ENCODE results near the gene CDYL. TPM values are rescaled to one million over a fixed set of nuclear protein-coding genes. Genes with fewer than 3 reads are reported as not detected.

The CDYL gene, protein sequence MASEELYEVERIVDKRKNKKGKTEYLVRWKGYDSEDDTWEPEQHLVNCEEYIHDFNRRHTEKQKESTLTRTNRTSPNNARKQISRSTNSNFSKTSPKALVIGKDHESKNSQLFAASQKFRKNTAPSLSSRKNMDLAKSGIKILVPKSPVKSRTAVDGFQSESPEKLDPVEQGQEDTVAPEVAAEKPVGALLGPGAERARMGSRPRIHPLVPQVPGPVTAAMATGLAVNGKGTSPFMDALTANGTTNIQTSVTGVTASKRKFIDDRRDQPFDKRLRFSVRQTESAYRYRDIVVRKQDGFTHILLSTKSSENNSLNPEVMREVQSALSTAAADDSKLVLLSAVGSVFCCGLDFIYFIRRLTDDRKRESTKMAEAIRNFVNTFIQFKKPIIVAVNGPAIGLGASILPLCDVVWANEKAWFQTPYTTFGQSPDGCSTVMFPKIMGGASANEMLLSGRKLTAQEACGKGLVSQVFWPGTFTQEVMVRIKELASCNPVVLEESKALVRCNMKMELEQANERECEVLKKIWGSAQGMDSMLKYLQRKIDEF
- total RNA-seq = 46.1 and 50.7 TPM in 2 replicates

DNA sequence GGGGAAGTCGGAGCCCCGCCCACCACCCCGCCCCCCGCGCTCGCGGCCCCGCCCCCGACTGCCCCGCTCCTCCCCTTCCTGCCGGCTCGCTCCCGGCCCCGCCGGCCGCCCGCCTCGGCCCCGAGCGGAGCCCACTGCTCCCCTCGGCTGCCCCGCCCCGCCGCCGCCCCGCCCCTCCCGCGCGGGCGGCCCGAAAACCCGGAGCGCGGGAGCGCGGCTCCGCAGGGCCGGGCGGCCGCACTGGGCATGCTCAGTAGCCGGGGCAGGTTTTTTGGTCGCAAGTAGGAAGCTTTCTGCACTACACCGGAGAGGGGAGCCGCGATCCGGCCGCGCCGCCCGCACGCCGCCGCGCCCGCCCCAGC, at the start of gene CDYL:
Gene CDYL (plus strand): TSS at position 274 of the 362 bp plus-strand sequence. CDS start 380 bp downstream, outside the sequence.
- Histone ChIP-seq H3K27me3 (ENCODE audit: control insufficient read depth, insufficient read depth, low read length) (no peaks in the 10 kb centered on the region), H3K36me3 (ENCODE audit: control insufficient read depth, insufficient read depth, low read length) (no peaks in the 10 kb centered on the region), H3K4me3 (ENCODE audit: low read depth, low read length) (peak within 1 kb of the TSS; percentile 54)
- FAIRE-seq = no peak
- TF ChIP-seq, protein P1, sequence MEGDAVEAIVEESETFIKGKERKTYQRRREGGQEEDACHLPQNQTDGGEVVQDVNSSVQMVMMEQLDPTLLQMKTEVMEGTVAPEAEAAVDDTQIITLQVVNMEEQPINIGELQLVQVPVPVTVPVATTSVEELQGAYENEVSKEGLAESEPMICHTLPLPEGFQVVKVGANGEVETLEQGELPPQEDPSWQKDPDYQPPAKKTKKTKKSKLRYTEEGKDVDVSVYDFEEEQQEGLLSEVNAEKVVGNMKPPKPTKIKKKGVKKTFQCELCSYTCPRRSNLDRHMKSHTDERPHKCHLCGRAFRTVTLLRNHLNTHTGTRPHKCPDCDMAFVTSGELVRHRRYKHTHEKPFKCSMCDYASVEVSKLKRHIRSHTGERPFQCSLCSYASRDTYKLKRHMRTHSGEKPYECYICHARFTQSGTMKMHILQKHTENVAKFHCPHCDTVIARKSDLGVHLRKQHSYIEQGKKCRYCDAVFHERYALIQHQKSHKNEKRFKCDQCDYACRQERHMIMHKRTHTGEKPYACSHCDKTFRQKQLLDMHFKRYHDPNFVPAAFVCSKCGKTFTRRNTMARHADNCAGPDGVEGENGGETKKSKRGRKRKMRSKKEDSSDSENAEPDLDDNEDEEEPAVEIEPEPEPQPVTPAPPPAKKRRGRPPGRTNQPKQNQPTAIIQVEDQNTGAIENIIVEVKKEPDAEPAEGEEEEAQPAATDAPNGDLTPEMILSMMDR (IDR thresholded peaks at IDR 0.05; ENCODE audit: insufficient read depth, low read length, severe bottlenecking) = no peak
- peak; percentile 58 for DNase-seq (ENCODE audit: low read depth)

GRCh38 chr6:4726645-4727044, 49.6 kb upstream of the CDYL start:
- no peak for DNase-seq (ENCODE audit: low read depth)
- no peak for FAIRE-seq
- Histone ChIP-seq H3K27me3 (ENCODE audit: control insufficient read depth, insufficient read depth, low read length) (no peaks in the 10 kb centered on the region), H3K36me3 (ENCODE audit: control insufficient read depth, insufficient read depth, low read length) (no peaks in the 10 kb centered on the region), H3K4me3 (ENCODE audit: low read depth, low read length) (no peak overlapping the region)
- TF ChIP-seq, protein P1 (IDR thresholded peaks at IDR 0.05; ENCODE audit: insufficient read depth, low read length, severe bottlenecking) = no peak

GRCh38 chr6:4727217-4727616, 49.0 kb upstream of the CDYL start:
- TF ChIP-seq, protein P1 (IDR thresholded peaks at IDR 0.05; ENCODE audit: insufficient read depth, low read length, severe bottlenecking) = no peak
- no peaks in the 10 kb centered on the region for H3K36me3 ChIP-seq (ENCODE audit: control insufficient read depth, insufficient read depth, low read length)
- no peaks in the 10 kb centered on the region for H3K27me3 ChIP-seq (ENCODE audit: control insufficient read depth, insufficient read depth, low read length)
- DNase-seq (ENCODE audit: low read depth) (peak; percentile 11), FAIRE-seq (no peak)
- H3K4me3 ChIP-seq (ENCODE audit: low read depth, low read length) = no peak overlapping the region

GRCh38 chr6:4727671-4728435, 48.4 kb upstream of the CDYL start:
- TF ChIP-seq, protein P1 (IDR thresholded peaks at IDR 0.05; ENCODE audit: insufficient read depth, low read length, severe bottlenecking) = no peak
- DNase-seq (ENCODE audit: low read depth) (no peak), FAIRE-seq (no peak)
- H3K27me3 ChIP-seq (ENCODE audit: control insufficient read depth, insufficient read depth, low read length) = no peaks in the 10 kb centered on the region
- H3K4me3 ChIP-seq (ENCODE audit: low read depth, low read length) = no peak overlapping the region
- no peaks in the 10 kb centered on the region for H3K36me3 ChIP-seq (ENCODE audit: control insufficient read depth, insufficient read depth, low read length)

DNA sequence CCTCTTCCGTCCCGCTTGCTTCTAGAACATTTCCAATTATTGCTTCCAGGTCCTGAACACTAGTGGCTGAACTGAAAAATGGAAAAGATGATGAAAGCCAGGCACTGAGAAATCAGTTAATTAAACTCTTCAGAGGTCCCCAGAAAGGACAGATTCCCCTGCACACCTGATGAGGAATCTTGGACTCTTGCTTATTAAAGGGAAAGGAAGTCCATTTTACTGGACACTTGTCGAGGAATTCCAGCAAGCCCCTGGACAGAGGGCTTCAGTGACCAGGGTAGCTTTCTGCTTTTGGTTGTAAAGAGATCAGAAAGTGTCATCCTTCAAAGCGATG, 47.8 kb upstream of the CDYL start:
- H3K36me3 ChIP-seq (ENCODE audit: control insufficient read depth, insufficient read depth, low read length) = no peaks in the 10 kb centered on the region
- FAIRE-seq = no peak
- no peak overlapping the region for H3K4me3 ChIP-seq (ENCODE audit: low read depth, low read length)
- DNase-seq (ENCODE audit: low read depth) = no peak
- no peaks in the 10 kb centered on the region for H3K27me3 ChIP-seq (ENCODE audit: control insufficient read depth, insufficient read depth, low read length)
- TF ChIP-seq, protein P1 (IDR thresholded peaks at IDR 0.05; ENCODE audit: insufficient read depth, low read length, severe bottlenecking) = no peak
